ENCODE data around the gene TMEM273.

DNA sequence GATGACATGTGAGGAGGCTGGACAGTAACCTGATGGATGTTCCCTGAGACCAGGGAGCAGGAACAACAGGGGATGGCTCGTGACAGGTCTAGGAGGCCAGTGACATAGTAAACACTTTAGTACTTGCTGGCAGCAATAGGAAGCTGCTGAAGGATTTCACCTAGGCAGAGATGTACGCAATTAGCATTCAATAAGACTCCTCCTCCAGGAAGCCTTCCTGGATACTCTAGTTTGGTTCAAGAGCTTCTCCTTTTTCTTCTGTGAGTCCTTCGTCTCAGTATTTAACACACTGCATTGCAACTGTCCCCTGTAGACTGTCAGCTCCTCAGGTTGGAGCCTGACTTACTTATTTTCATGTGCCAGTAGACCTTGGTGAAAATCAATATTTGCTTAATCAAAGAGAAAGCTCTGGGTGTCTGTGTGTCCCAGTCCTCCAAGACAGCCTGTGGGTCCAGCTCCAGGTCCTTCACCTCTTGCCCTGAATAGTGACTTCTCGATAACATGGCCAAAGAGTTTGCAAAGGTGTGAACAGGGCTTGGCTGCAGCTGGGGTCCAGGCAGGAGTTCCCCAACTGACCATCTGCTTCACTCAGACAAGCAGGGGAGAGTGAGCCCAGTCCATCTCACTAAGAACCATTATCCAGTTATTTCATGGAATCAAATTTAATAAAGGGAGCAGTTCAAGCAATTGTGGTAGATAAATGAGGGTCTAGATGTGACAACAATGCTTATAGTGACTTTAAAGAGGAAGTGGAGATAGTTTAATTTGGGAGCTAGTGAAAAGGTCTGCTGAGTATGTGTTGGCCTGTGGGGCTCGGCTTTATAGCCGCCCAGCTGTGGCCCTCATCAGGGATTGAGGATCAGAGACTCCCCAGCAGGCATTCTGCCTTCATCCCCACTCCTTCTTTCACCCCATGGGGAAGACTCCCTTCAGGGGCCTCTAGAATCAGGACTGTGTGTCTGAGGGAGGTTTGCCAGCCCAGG, 9.4 kb downstream of the TMEM273 start:
- TF ChIP-seq, protein P1, sequence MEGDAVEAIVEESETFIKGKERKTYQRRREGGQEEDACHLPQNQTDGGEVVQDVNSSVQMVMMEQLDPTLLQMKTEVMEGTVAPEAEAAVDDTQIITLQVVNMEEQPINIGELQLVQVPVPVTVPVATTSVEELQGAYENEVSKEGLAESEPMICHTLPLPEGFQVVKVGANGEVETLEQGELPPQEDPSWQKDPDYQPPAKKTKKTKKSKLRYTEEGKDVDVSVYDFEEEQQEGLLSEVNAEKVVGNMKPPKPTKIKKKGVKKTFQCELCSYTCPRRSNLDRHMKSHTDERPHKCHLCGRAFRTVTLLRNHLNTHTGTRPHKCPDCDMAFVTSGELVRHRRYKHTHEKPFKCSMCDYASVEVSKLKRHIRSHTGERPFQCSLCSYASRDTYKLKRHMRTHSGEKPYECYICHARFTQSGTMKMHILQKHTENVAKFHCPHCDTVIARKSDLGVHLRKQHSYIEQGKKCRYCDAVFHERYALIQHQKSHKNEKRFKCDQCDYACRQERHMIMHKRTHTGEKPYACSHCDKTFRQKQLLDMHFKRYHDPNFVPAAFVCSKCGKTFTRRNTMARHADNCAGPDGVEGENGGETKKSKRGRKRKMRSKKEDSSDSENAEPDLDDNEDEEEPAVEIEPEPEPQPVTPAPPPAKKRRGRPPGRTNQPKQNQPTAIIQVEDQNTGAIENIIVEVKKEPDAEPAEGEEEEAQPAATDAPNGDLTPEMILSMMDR (IDR thresholded peaks at IDR 0.05): no peak
- no peak for TF ChIP-seq ZFX (IDR thresholded peaks at IDR 0.05; ENCODE audit: borderline replicate concordance)

Measured in 22Rv1 (cell line).